Fibroblast of skin of abdomen (primary cell): ENCODE measurements around the gene DGAT2L6. TPM values are rescaled to one million over a fixed set of nuclear protein-coding genes. Genes with fewer than 3 reads are reported as not detected.

Source experiments
- DNase-seq: peaks from one replicate; pipeline ENCODE4 v3.0.0-alpha.2; 2013
- polyA plus RNA-seq, 2 experiments: library from polyadenylated mRNA; unstranded; fragments of 120-200 nt; gene quantifications; one replicate each; pipeline ENCODE4 v1.2.1, GENCODE V29; 2013; ENCODE audit not compliant: insufficient read length in 2 of 2

DGAT2L6 gene, protein sequence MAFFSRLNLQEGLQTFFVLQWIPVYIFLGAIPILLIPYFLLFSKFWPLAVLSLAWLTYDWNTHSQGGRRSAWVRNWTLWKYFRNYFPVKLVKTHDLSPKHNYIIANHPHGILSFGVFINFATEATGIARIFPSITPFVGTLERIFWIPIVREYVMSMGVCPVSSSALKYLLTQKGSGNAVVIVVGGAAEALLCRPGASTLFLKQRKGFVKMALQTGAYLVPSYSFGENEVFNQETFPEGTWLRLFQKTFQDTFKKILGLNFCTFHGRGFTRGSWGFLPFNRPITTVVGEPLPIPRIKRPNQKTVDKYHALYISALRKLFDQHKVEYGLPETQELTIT
- polyA plus RNA-seq (2013, experiment 1 of 2; ENCODE audit: insufficient read length) = not detected
- polyA plus RNA-seq (2013, experiment 2 of 2; ENCODE audit: insufficient read length) = not detected

DNA sequence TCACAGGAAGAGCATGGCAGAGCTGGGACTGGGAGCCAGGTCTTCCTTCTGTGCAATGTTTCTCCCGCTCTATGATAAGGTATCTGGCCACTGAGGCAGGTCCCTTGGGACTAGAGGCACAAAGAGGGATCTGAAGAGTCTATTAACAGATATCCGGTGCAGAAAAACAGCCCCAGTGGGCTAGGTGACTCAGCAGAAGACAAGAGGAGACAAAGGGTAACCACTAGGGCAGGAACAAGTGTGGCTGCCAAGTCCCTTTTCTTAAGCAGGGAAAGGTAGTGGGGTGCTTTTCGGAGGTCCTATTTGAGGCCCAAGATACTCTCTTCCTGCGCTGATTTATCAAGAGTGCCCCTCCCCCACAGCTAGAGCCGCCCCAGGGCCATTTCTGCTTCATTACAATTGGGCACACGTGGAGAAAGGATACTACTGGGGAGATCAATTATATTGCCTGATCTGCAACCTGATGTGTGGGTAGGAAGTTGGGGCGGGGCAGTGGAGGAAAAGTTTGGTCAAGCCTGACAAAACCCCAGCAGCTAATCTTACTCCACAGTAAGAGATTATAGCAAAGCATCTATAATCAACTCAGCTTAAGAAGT is at the start of gene DGAT2L6:
TSS of gene DGAT2L6 (plus strand) at position 546 of the 596 bp plus-strand sequence. CDS start 100 bp downstream, outside the sequence.
- DNase-seq = no peak

- no peak for DNase-seq
Observed at GRCh38 chrX:70128071-70128470, 49.2 kb upstream of the DGAT2L6 start.

DNA sequence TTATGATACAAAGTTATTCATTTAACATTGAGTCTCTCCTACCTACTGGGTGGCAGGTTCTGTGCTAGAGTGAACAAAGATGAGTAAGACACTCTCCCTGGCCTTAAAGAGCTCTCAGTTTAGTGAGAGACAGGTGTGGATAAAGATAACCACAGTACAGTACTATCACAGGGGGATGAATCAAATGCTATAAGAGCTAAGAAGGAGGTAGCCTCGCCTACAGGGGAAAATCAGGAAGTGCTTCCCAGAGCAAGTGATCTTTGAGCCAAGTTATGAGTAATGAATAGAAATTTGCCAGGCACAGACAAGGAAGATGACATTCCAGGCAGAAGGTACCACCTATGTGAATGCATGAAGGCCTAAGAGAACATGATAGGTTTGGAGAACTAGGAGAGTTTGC is 47.5 kb upstream of the DGAT2L6 start:
- no peak for DNase-seq

DNA sequence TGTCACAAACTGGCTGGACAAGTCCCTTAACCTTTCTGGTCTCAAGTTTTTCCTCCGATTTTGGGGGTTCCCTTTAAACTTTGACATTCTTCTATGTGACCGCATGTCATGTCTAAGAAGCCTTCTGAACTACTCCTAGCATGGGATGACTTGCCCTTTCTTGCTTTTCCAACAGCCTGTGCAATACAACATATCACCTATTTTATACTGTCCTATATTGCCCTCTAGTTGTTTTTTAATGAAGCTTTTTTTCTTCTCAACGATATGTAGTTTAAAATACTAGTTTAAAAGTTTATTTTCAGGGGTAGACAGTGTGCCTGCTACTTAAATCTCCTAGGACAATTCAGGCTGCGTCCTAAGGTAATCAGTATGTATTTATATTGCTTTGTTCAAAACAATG is 45.1 kb upstream of the DGAT2L6 start:
- DNase-seq = no peak

- DNase-seq = no peak
Observed at GRCh38 chrX:70132877-70133302, 44.4 kb upstream of the DGAT2L6 start.

DNA sequence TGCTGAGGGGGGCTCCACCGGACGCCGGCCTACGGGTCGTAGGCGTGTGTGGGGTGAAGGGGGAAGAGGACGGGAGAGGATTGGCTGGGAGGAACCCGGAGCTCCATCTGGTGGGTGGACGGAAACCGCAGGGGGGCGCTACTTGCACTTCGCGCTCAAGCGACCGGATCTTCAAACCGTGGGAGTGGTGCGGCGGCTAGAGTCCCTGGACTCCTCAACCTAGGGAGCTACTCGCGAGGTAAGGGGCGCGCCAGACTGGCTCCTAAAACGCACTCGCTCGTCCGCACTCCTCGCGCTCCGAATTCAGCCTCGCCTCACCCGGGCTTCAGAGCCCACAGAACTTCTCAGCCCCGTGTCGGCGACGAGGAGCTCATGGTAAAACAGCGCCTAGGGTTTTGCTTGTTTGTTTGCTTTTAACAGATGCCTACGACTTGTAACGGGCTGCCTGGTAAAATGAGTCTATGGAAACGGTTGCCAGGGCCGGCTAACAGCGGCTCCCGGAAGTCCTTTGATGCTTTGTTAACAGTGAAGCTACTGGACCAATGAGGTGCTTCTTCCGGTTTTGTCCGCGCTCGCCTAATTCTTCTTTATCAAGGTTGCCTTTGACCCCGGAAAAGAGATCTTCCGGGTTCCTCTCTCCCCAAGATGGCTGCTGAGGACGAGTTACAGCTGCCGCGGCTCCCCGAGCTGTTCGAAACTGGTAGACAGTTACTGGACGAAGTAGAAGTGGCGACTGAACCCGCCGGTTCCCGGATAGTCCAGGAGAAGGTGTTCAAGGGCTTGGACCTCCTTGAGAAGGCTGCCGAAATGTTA is 43.8 kb upstream of the DGAT2L6 start, which contains the start of gene IGBP1:
TSS of gene IGBP1 (plus strand) at position 145 of the 813 bp plus-strand sequence. CDS start at position 646, 501 bp downstream.
- peak; percentile 82 for DNase-seq

- DNase-seq = no peak
Observed at GRCh38 chrX:70134116-70134477, 43.2 kb upstream of the DGAT2L6 start.

GRCh38 chrX:70138622-70139021 is 38.7 kb upstream of the DGAT2L6 start:
- DNase-seq = no peak

DNA sequence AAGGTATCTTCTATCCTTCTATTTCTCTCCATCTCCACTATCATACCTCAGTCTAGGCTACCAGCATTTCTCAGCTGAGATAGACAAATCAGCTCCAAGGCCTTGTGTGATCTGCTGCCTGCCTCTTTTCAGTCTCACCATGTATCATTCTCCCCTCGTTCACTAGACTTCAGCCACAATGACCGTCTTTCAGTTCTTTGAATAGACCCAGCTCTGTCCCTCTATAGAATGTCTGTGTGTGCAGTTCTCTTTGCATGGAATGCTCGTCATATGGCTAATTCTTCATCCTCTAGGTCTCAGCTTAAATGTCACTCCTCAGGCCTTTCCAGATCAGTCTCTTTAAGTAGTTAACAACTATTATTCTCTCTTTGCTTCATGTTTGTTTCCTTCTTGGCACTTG is 37.5 kb upstream of the DGAT2L6 start:
- no peak for DNase-seq

GRCh38 chrX:70141373-70141772 is 35.9 kb upstream of the DGAT2L6 start:
- no peak for DNase-seq

DNA sequence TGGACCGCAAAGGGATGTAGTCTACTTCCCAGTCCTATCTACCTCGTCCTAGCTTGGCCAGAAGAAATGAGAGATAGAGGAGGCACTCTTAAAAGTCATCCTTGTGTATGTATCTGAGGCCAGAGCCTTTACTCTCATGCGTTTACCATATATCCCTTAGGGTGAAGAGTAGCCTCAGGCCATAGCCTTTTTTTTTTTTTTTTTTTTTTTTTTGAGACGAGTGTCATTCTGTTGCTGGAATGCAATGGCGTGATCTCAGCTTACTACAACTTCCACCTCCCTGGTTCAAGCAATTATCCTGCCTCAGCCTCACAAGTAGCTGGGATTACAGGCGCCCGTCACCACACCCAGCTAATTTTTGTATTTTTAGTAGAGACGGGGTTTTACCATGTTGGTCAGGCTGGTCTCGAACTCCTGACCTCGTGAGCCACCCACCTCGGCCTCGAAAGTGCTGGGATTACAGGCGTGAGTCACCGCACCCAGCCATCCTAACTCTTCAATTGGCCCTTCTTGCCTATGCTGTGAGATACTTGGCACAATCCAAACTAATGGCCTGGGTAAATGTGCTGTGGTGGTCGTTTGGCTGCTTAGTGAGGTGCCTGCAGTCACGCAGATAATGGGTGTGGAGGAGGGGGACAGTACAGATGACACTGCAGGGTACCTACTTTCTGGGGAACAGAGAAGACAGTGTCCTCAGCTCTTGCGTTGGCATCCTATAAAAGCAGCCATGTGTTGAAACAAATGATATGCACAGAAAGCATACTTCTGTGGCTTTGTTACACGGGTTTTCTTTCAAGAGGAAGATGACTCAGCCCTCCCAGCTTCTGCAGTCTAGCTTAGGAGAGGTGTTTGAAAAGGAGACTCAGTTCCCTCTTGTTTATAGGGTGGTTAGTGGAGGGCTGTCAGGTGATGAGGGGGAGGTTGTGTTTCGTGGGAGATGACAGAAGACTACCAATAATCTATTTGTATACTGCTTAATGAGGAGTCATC is 10.4 kb upstream of the DGAT2L6 start:
- DNase-seq = peak; percentile 49

- DNase-seq = peak; percentile 81
Observed at GRCh38 chrX:70168238-70169188, 8.8 kb upstream of the DGAT2L6 start.

- no peak for DNase-seq
Observed at GRCh38 chrX:70169281-70169680, 8.0 kb upstream of the DGAT2L6 start.

GRCh38 chrX:70171624-70172023 is 5.7 kb upstream of the DGAT2L6 start:
- peak; percentile 10 for DNase-seq

DNA sequence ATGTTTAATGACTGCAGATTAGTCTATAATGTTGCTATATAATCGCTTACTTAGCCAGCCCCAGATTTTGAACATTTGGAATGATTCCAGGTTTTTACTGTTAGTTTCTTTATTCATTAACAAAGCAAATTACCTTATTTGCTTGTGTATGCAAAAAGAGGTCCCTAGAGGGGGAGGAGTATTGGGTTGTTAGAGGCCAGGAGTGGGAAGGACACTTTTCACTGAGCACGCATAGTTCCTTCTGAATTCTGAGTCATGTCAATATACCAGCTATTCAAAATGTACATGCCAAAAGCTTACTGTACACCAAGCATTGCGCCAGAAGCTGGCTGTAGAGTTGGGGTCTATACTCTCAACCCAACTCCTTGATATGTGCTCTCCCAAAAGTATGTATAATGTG is 5.1 kb upstream of the DGAT2L6 start:
- peak; percentile 46 for DNase-seq

- DNase-seq = no peak
Observed at GRCh38 chrX:70172964-70173363, 4.3 kb upstream of the DGAT2L6 start.

- DNase-seq = no peak
Observed at GRCh38 chrX:70174754-70175153, 2.5 kb upstream of the DGAT2L6 start.

DNA sequence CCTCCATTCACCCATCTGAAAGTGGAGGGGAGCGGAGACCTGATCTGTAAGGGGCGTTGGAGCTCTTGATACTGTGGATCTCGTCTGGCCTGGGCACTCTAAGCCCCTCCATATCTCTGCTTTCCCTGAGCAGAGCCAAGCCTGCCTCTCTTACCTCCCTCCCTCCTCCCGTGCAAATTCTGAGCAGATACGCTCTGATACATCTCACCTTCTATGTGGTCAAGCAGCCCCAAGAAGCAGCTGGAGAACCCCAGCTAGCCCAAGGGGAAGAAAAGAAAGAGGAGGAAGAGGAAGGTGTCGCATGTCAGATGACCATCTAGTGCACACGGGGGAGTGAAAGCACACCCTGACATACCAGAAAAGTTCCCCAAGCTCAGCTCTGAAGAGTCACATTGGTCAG is 1.9 kb upstream of the DGAT2L6 start:
- no peak for DNase-seq

- no peak for DNase-seq
Observed at GRCh38 chrX:70183091-70183490, 5.8 kb downstream of the DGAT2L6 start.

- DNase-seq = no peak
Observed at GRCh38 chrX:70190225-70190624, 12.9 kb downstream of the DGAT2L6 start.
